Activated naive CD4-positive, alpha-beta T cell (primary cell): ENCODE measurements around the gene ABHD16B.
"Not testable (repeated sequence)": the region's sequence is repeated elsewhere in the genome, so short reads cannot be mapped to it uniquely, and the experiment has no call there.

Experiments
- DNase-seq, 4 experiments: peaks; one replicate each; lab custom pipeline; 2025; lab: John Stamatoyannopoulos, UW

ABHD16B gene

DNA sequence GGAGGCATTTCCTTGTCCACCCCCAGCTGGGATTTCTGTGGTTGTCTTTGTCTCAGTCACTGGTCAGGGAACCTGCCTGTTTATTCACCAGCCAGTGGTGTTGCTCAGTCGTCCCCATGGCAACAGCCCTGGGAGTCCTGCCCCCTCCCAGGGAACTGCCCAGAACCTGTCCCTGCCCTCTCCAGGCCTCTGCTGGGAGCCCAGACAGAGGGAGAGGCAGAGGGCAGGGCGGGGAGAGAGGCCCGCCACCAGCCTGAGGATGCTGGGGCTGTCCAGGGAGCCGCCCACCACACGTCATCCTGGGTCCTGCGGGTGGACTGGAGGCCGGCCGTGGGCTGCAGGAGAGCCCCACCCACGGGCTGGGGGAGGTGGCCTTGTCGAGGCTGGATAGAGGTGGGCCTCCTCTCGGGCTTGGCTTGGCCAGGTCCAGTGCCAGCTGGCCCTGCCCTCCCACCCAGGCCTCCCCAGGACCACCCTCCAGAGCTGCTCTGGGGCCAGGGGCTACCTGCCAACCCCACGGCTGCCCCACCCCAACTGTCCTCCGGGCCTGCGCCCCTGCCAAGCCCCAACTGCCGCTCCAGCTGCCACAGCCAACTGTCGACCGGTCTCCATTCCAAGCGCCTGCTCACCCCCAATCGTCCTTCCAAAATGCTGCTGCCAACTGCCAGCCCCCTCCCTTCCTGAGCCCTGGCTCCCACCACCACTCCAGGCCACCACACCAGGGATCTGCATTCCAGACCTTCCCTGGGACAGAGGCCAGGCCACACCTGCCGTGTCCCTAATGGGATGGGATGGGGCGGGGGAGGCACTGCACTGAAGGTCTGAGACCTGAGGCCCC, 26.1 kb upstream of the ABHD16B start:
- no peak for DNase-seq

GRCh38 chr20:63836458-63837344, 24.6 kb upstream of the ABHD16B start:
- no peak for DNase-seq

GRCh38 chr20:63837479-63837878, 23.8 kb upstream of the ABHD16B start:
- DNase-seq = no peak

GRCh38 chr20:63839620-63840019, 21.7 kb upstream of the ABHD16B start:
- no peak for DNase-seq

DNA sequence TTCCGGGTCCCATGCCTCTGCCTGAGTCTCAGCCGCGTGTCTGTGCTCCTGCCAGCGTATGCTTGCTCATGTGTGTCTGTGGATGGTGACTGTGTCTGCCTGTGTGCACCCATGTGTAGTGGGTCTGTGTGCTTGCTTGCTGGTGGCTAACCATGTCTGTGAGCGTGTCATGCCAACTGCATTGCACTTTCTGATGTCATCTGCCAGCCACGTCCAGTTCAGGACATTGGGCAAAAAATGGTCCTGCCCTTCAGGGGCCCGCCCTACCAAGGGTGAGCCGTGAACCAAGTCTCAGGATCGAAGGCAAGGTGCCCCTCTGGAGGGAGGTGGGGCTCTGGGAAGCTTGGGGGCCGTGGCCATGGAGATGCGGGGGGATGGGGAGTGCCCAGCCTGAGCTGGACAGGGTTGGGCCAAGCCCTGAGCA, 20.9 kb upstream of the ABHD16B start:
- DNase-seq = no peak

GRCh38 chr20:63842258-63842657, 19.0 kb upstream of the ABHD16B start:
- no peak for DNase-seq

- no peak for DNase-seq
These were observed 18.1 kb upstream of the ABHD16B start for GRCh38 chr20:63843222-63843621.

GRCh38 chr20:63843778-63844177, 17.5 kb upstream of the ABHD16B start:
- no peak for DNase-seq

DNA sequence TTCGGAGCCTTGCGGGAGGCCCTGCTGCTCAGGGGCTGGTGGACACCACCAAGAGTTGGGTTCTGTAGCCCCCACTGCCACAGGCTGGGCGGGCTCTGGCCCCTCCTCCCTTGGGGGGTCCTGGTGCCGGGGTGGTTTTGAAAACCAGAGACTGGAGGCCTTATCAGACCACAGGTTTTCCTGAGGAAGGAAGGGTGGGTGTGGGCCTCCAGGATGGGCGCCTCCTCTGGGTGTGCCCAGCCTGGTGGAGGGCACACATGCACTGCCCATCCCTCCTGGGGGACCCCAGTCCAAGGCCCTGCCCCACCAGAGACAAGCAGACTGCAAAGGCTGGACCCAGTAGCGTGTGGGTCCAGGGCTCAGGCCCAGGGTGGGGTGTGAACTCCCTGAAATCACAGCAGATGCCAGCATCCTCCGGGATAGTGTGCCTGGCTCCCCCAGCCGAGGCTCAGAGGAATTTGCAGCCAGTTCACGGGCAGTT, 16.7 kb upstream of the ABHD16B start:
- DNase-seq = no peak

- no peak for DNase-seq
These were observed 15.0 kb upstream of the ABHD16B start for GRCh38 chr20:63846128-63846771.

GRCh38 chr20:63846888-63847236, 14.4 kb upstream of the ABHD16B start:
- DNase-seq = no peak

GRCh38 chr20:63847237-63848002, 13.9 kb upstream of the ABHD16B start:
- no peak for DNase-seq

DNA sequence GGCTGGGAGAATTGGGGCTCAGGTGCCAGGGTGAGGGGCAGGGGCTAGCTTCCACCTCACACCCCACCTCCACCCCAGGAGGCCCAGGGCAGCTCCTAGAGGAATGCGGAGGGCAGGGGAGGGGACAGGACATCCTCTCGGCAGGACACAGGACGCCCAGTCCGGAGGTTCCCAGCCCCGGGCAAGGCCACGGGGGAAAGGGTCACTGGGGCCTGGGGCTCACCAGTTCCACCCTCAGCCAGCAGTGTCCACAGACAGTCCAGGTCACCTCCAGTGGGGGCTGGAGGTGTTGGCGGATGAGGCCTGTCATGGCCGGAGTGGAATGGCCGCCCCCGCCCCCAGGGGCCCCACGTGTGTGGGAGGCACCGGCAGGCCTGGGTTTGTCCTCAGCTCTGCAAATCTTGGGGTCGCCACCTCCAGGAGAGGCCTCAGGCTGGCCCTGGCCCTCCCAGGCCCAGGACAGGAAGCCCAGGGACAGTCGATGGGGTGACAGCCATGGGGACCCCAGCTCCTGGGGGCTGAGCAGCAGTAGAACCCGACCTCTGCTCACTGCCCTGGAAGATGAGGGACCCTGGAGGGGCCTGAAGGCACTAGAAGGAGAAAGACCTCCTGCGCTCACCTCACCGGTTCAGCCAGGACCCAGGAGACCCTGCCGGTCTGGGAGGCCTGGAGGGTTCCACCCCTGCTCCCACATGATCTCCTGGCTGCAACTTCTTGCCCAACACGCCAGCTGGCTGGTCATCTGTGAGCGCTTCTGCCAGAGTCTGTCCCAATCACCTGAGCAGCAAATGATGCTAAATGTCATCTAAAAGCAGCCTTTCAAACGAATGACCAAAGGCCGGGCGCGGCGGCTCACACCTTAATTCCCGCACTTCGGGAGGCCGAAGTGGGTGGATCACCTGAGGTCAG, 13.0 kb upstream of the ABHD16B start:
- no peak for DNase-seq

DNA sequence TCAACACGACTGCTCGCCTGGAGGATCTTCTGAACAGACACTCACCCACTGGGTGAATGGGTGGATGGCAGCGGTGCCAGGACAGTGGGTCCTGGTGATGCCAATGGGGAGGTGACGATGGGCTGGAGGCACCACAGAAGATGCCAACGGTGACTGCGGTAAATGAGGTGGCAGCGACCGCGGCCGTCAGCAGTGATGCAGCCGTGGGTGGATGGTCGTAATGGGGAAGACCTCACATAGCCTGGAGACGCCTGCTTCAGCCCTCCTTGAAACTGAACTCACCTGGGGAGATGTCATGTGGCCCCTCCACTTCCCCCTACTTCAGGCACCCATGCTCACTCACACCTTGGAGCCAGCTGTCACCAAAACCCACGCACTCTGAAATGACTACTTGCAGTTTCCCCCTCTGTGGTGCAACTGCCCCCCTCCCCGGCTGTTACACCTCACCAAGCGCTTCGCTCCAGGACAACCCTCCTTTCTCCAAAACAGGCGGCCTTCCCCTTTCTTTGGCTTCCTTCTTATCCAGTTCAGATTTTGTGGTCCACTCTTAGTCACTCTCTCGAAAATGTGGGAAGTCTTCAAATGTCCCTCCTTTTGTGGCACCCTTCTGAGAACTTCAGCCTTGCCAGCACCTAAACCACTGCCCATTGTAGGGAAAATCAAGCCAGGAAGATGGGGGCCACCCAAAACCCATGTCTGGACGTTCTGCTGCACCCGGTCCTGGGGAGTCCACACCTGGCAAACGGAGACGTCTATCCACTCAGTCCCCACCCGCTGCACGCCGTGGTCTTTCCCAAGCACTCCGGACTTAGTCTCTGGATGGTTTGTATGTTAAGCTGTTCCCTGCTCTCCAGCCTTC, 10.4 kb upstream of the ABHD16B start:
- no peak for DNase-seq

GRCh38 chr20:63851548-63851943, 9.8 kb upstream of the ABHD16B start:
- not testable (repeated sequence) for DNase-seq

GRCh38 chr20:63853733-63854068, 7.6 kb upstream of the ABHD16B start:
- not testable (repeated sequence) for DNase-seq

DNA sequence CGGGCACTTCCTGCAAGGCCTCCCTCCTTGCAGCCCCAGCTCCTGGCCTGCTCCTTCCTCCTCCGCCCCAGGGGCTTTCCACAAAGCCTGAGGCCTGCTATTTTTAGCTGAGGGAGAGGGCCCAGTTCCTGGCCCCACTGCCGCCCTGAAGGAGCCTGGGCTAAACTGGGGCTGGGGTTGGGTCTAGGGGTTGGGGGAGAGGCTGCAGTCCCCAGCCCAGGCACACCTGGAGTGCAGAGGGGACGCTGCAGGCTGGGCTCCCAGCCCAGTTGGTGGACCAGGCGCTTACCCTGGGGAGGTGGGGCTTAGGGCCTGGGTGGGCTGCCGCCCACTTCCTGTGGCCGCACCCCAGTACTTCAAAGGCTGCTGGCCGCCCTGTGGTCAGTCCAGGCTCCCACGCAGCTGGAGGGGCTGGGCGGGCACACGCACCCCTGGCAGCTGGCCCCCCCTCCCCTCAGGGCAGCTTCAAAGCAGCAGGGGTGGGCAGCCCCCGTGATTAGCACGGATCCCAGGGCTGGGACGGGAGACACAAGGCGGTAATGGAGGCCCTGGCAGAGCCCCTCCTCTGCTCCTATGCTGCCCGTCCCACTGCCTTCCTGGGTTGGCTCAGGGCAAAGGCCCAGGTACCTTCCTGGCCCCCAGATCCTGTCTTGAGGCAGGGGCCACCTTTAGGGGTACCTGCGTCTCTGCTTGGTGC, 7.1 kb upstream of the ABHD16B start:
- no peak for DNase-seq

GRCh38 chr20:63854766-63855362, 6.4 kb upstream of the ABHD16B start:
- no peak for DNase-seq
